GM12878 (cell line): ENCODE results near the gene SATB1. TPM values are rescaled to one million over a fixed set of nuclear protein-coding genes. Genes with fewer than 3 reads are reported as not detected.

Experiments
- ATAC-seq: fragments of 200-7000 bp; cut with Tn5 transposase; 3 replicates; pipeline ENCODE4 v1.9.1; 2020; ENCODE audit warnings: mild to moderate bottlenecking, moderate library complexity
- BruUV-seq: library from RNA; stranded (reverse); fragments of 400-500 nt; replicated peaks from 2 replicates; lab custom pipeline; 2021; lab: Mats Ljungman, UMichigan
- CTCF ChIA-PET: fragments of 300-600 bp; sonication (Branson Sonifier 250); formaldehyde crosslinking; extraction: SDS; loops from one replicate; lab custom pipeline; 2021; ENCODE audit warnings: inconsistent platforms; lab: Yijun Ruan, JAX
- POLR2A ChIA-PET: fragments of 350-600 bp; formaldehyde crosslinking; extraction: SDS; loops from one replicate; lab custom pipeline; 2021; ENCODE audit warnings: inconsistent platforms; lab: Charles Lee
- RAD21 ChIA-PET: fragments of 300-600 bp; sonication (Branson Sonifier 250); formaldehyde crosslinking; loops from one replicate; lab custom pipeline; 2023; ENCODE audit warnings: antibody characterized with exemption; ENCODE audit not compliant: unreplicated experiment; lab: Charles Lee
- SMC1A ChIA-PET: fragments of 300-600 bp; sonication (Branson Sonifier 250); formaldehyde crosslinking; loops from one replicate; lab custom pipeline; 2023; ENCODE audit not compliant: unreplicated experiment, uncharacterized antibody; lab: Charles Lee
- DNase-seq: peaks from one replicate; pipeline ENCODE4 v3.0.0-alpha.2; 2011; ENCODE audit warnings: low read depth, low spot score
- FAIRE-seq: peaks from 3 replicates; lab custom pipeline; 2011; peaks lifted over from hg19 to GRCh38; lab: Jason Lieb, UNC
- H2AFZ ChIP-seq: 2 replicates; pipeline ENCODE4 v1.6.0; 2011; ENCODE audit warnings: low read depth, low read length, control low read depth; ENCODE audit not compliant: control insufficient read depth
- H3K27ac ChIP-seq: 2 replicates; pipeline ENCODE4 v1.5.1; 2011; ENCODE audit warnings: control low read depth; ENCODE audit not compliant: control insufficient read depth, insufficient read depth
- H3K27me3 ChIP-seq, 2 experiments: replicated peaks in 1 of 2; 2 replicates each; pipeline versions ENCODE4 v1.6.0 to v1.6.1; 2011; ENCODE audit warnings: low read length in 1 of 2; ENCODE audit not compliant: control insufficient read depth in 2 of 2, insufficient read depth in 2 of 2
- H3K36me3 ChIP-seq, 2 experiments: 2 replicates each; pipeline ENCODE4 v1.5.1; 2011; ENCODE audit warnings: low read length in 1 of 2; ENCODE audit not compliant: control insufficient read depth in 2 of 2, insufficient read depth in 2 of 2
- H3K4me1 ChIP-seq: 2 replicates; pipeline ENCODE4 v1.6.1; 2011; ENCODE audit warnings: mild to moderate bottlenecking, low read length, moderate library complexity, mixed read lengths; ENCODE audit not compliant: control insufficient read depth, insufficient read depth
- H3K4me2 ChIP-seq: 2 replicates; pipeline ENCODE4 v1.6.0; 2011; ENCODE audit warnings: control low read depth; ENCODE audit not compliant: control insufficient read depth, insufficient read depth
- H3K4me3 ChIP-seq: fragments of 200-600 bp; sonication (generic); 2 replicates; pipeline ENCODE4 v1.5.1; 2016
- H3K79me2 ChIP-seq: 2 replicates; pipeline ENCODE4 v1.6.0; 2011; ENCODE audit warnings: low read length; ENCODE audit not compliant: control insufficient read depth, insufficient read depth
- H3K9ac ChIP-seq: 2 replicates; pipeline ENCODE4 v1.8.0; 2011; ENCODE audit warnings: low read length, control low read depth, mixed read lengths; ENCODE audit not compliant: control insufficient read depth, insufficient read depth
- H3K9me3 ChIP-seq: replicated peaks from 3 replicates; pipeline ENCODE4 v1.5.1; 2011; ENCODE audit warnings: mild to moderate bottlenecking, low read length; ENCODE audit not compliant: control insufficient read depth, insufficient read depth
- H4K20me1 ChIP-seq: 2 replicates; pipeline ENCODE4 v1.6.0; 2011; ENCODE audit not compliant: control insufficient read depth, insufficient read depth
- ASH2L ChIP-seq: fragments of 300-600, 200-600 bp; sonication (generic); IDR thresholded peaks from 2 replicates; pipeline ENCODE4 v1.6.1; 2017; ENCODE audit warnings: low read depth, mild to moderate bottlenecking, borderline replicate concordance
- BCL11A ChIP-seq: IDR thresholded peaks from 2 replicates; pipeline ENCODE4 v1.6.1; 2011; ENCODE audit warnings: low read depth, low read length
- ETV6 ChIP-seq, 2 experiments: fragments of 450-650 bp in 1 of 2; IDR thresholded peaks in 1 of 2; conservative IDR thresholded peaks in 1 of 2; 2 replicates each; pipeline ENCODE4 v1.6.1; 2014; ENCODE audit warnings: antibody characterized with exemption in 1 of 2, borderline replicate concordance in 1 of 2, low read depth in 1 of 2, mild to moderate bottlenecking in 1 of 2, moderate library complexity in 1 of 2
- JUND ChIP-seq: IDR thresholded peaks from 2 replicates; pipeline ENCODE4 v1.6.1; 2012; ENCODE audit warnings: low read depth, mild to moderate bottlenecking, low read length, improper control_type of control experiment, moderate library complexity
- KLF5 ChIP-seq: fragments of 450-650 bp; IDR thresholded peaks from 2 replicates; pipeline ENCODE4 v1.6.1; 2014; ENCODE audit warnings: mild to moderate bottlenecking; ENCODE audit not compliant: partially characterized antibody
- MEF2B ChIP-seq: fragments of 450-650 bp; IDR thresholded peaks from 2 replicates; pipeline ENCODE4 v1.6.1; 2018; ENCODE audit warnings: mild to moderate bottlenecking, moderate library complexity; ENCODE audit not compliant: partially characterized antibody, poor library complexity, severe bottlenecking
- MYC ChIP-seq: IDR thresholded peaks from 2 replicates; pipeline ENCODE4 v1.6.1; 2011; ENCODE audit warnings: mild to moderate bottlenecking, low read length, moderate library complexity, inconsistent platforms; ENCODE audit not compliant: insufficient read depth, insufficient replicate concordance, insufficient read length, severe bottlenecking
- RB1 ChIP-seq: fragments of 450-650 bp; formaldehyde crosslinking; IDR thresholded peaks from 2 replicates; pipeline ENCODE4 v1.6.1; 2017; ENCODE audit warnings: mild to moderate bottlenecking, borderline replicate concordance
- ZBTB40 ChIP-seq: fragments of 450-650 bp; IDR thresholded peaks from 2 replicates; pipeline ENCODE4 v1.6.1; 2016; ENCODE audit warnings: mild to moderate bottlenecking, moderate library complexity, borderline replicate concordance
- ZNF24 ChIP-seq: fragments of 450-650 bp; IDR thresholded peaks from 2 replicates; pipeline ENCODE4 v1.6.1; 2017; ENCODE audit warnings: antibody characterized with exemption, mild to moderate bottlenecking
- ZNF384 ChIP-seq: IDR thresholded peaks from 2 replicates; pipeline ENCODE4 v1.6.1; 2012; ENCODE audit warnings: low read depth, mild to moderate bottlenecking, low read length, improper control_type of control experiment, borderline replicate concordance
- WGBS: methylation state at CpG from one replicate; pipeline ENCODE4 v1.1.6; 2016; ENCODE audit warnings: low lambda C conversion rate; ENCODE audit not compliant: insufficient replicate concordance, insufficient coverage; ENCODE audit errors: missing lambda C conversion rate; 5-methylcytosine and 5-hydroxymethylcytosine counted together
- in situ Hi-C: fragments of 300-500 bp; cut with MboI; formaldehyde crosslinking; loops from 9 replicates; pipeline ENCODE4 v1.14.3; 2018; ENCODE audit warnings: mixed read lengths
- intact Hi-C: fragments of 100-400 bp; cut with micrococcal nuclease; formaldehyde crosslinking; loops from one replicate; pipeline ENCODE4 v1.14.2; 2022; ENCODE audit not compliant: unreplicated experiment
- polyA plus RNA-seq, 11 experiments: library from polyadenylated mRNA; depleted of rRNA in 4 of 11; unstranded in 6 of 11; stranded (reverse) in 5 of 11; fragments of >200 nt; fragmentation: Nextera tagmentation in 4 of 11; fragmentation: Illumina TruSeq in 1 of 11; extraction: Ambion mirVana in 4 of 11; extraction: Trizol in 1 of 11; gene quantifications; 1 replicate in 1 of 11; 2 replicates in 10 of 11; pipeline versions ENCODE4 v1.2.1 to v1.2.3, GENCODE V29; 2011 to 2016; ENCODE audit warnings: inconsistent platforms in 2 of 11, missing spikeins in 2 of 11, low read depth in 1 of 11
- total RNA-seq, 4 experiments: library from RNA; depleted of rRNA in 3 of 4; stranded (reverse); fragments of >200 nt in 3 of 4; fragmentation: Illumina TruSeq in 1 of 4; extraction: Trizol in 1 of 4; gene quantifications; 2 replicates each; pipeline versions ENCODE4 v1.2.1 to v1.2.3, GENCODE V29; 2013 to 2021

SATB1 gene
- total and polyA plus RNA-seq, 10 of the 15 experiments (the other 5 are each of a cell fraction or from before 2014, with no cell fraction given), result 0.01 to 0.72 (median 0.07) TPM; not detected in 4

DNA sequence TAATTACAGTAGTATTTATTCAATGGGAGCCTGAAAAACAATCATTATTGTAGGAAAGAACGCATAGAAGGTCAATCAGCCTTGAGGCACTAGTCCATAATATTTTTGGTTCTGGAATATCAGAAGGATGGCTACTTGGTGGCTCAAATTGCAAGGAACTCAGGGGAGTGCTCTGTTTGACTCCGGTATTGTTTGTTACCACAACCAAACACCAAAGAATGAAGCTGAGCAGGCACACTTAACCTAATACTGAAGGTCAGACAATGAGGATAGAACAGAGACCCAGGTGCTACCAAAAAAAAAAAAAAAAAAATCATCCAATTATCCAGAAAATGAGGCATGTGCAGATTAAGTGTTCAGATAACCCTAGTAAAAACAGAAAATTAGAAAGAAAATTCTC, 11.1 kb upstream of the SATB1 start:
- in situ Hi-C loops, result no loop called here
- ATAC-seq (no peak), FAIRE-seq (no peak), DNase-seq (no peak)
- Histone ChIP-seq H3K9me3 (no peaks in the 10 kb centered on the region), H3K27ac (no peak overlapping the region), H3K36me3 (no peaks in the 10 kb centered on the region), H3K4me1 (no peaks in the 10 kb centered on the region), H3K4me2 (no peak overlapping the region), H3K79me2 (no peaks in the 10 kb centered on the region), H2AFZ (no peak overlapping the region), H3K27me3 (peaks cover 0 to 4% of the 10 kb centered on the region in 2 experiments; a peak in 2 of 4 replicates), H3K9ac (no peak overlapping the region), H3K4me3 (no peak overlapping the region), H4K20me1 (no peaks in the 10 kb centered on the region)
- POLR2A ChIA-PET, result no interaction called here
- WGBS, result 45% methylated on average over 2 of the region's 2 CpGs
- no TSS peak for BruUV-seq
- intact Hi-C loops, result no loop called here
- CTCF ChIA-PET, result interaction anchor here (1.0 to 1.2 kb wide), 2 partner anchors 29 to 322 kb away, joined by 4 read pairs; no protein-coding TSS in a partner anchor
- SMC1A ChIA-PET, result no interaction called here
- TF ChIP-seq ASH2L, result no peak
- no peak for TF ChIP-seq ZNF384
- no peak for TF ChIP-seq JUND
- no peak for TF ChIP-seq ZNF24
- no peak for TF ChIP-seq ETV6 (conservative IDR thresholded peaks at IDR 0.05 in 1 of 2, IDR thresholded peaks at IDR 0.05 in 1 of 2; ENCODE audit: borderline replicate concordance in 1 of 2, low read depth in 1 of 2)
- no peak for TF ChIP-seq ZBTB40
- no peak for TF ChIP-seq MEF2B
- no peak for TF ChIP-seq MYC
- no peak for TF ChIP-seq RB1
- TF ChIP-seq KLF5, result no peak
- TF ChIP-seq BCL11A, result no peak
- RAD21 ChIA-PET, result no interaction called here
